OCI-LY1 (cell line): ENCODE data around the gene WBP1L.

Experiments
- EZH2 ChIP-seq: fragments of 200-600 bp; sonication (generic), shearing (Covaris generic); IDR thresholded peaks from 2 replicates; pipeline ENCODE4 v1.8.0; 2017; ENCODE audit warnings: borderline replicate concordance, mixed run types, mild to moderate bottlenecking, antibody characterized with exemption, low read length, moderate library complexity, mixed read lengths
- TF ChIP-seq, protein P1 (sequence below): fragments of 200-600 bp; sonication (generic), shearing (Covaris generic); IDR thresholded peaks from 2 replicates; pipeline ENCODE4 v1.5.1; 2017; ENCODE audit warnings: mild to moderate bottlenecking, antibody characterized with exemption, low read length, moderate library complexity, mixed read lengths

DNA sequence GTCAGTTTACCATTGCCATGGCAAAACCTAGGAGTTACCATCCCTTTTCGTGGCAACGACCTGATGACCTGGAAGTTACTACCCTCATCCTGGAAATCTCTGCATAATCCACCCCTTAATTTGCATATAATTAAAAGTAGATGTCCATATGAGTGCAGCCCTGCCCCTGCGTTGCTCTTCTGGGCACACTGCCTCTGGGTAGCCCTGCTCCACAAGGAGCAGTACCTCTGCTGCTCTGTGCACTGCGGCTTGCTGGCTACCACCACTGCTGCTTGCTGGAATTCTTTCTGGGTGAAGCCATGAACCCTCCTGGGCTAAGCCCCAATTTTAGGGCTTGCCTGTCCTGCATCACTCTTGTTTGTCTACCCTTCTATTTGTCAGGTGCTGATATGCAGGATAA, 80.9 kb downstream of the WBP1L start:
- TF ChIP-seq EZH2 = no peak
- TF ChIP-seq, protein P1, sequence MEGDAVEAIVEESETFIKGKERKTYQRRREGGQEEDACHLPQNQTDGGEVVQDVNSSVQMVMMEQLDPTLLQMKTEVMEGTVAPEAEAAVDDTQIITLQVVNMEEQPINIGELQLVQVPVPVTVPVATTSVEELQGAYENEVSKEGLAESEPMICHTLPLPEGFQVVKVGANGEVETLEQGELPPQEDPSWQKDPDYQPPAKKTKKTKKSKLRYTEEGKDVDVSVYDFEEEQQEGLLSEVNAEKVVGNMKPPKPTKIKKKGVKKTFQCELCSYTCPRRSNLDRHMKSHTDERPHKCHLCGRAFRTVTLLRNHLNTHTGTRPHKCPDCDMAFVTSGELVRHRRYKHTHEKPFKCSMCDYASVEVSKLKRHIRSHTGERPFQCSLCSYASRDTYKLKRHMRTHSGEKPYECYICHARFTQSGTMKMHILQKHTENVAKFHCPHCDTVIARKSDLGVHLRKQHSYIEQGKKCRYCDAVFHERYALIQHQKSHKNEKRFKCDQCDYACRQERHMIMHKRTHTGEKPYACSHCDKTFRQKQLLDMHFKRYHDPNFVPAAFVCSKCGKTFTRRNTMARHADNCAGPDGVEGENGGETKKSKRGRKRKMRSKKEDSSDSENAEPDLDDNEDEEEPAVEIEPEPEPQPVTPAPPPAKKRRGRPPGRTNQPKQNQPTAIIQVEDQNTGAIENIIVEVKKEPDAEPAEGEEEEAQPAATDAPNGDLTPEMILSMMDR = no peak
